Vagina (tissue), 2 donors: ENCODE results near the gene QRICH2. TPM values are rescaled to one million over a fixed set of nuclear protein-coding genes. Genes with fewer than 3 reads are reported as not detected.
"Not testable (repeated sequence)": the region's sequence is repeated elsewhere in the genome, so short reads cannot be mapped to it uniquely, and the experiment has no call there.

Experiments used
- DNase-seq, 2 donors: peaks; one replicate each; pipeline ENCODE4 v3.0.0-alpha.2; 2017; ENCODE audit errors: extremely low spot score in 2 of 2
- H3K27ac ChIP-seq: fragments of 200-600 bp; sonication (generic); one replicate; pipeline ENCODE4 v1.5.1; 2019
- H3K27me3 ChIP-seq: fragments of 200-600 bp; sonication (generic); one replicate; pipeline ENCODE4 v1.5.1; 2019
- H3K36me3 ChIP-seq, 2 donors: fragments of 200-600 bp; sonication (generic); one replicate each; pipeline ENCODE4 v1.5.1; 2017 to 2019
- H3K4me1 ChIP-seq: fragments of 200-600 bp; sonication (generic); one replicate; pipeline ENCODE4 v1.5.1; 2019
- H3K4me3 ChIP-seq, 2 donors: fragments of 200-600 bp; sonication (generic); 1 replicate in 1 of 2; 2 replicates in 1 of 2; pipeline ENCODE4 v1.5.1; 2016 to 2019
- H3K9me3 ChIP-seq: fragments of 200-600 bp; sonication (generic); one replicate; pipeline ENCODE4 v1.5.1; 2019
- POLR2A ChIP-seq, 2 donors: fragments of 450-650 bp; IDR thresholded peaks; one replicate each; pipeline ENCODE4 v1.6.1; 2017; ENCODE audit warnings: antibody characterized with exemption in 2 of 2, mild to moderate bottlenecking in 2 of 2, moderate library complexity in 2 of 2
- POLR2AphosphoS5 ChIP-seq, 2 donors: sonication (generic); formaldehyde crosslinking; IDR thresholded peaks; one replicate each; pipeline ENCODE4 v1.9.0; 2017; ENCODE audit warnings: antibody characterized with exemption in 2 of 2, mild to moderate bottlenecking in 2 of 2, low read depth in 1 of 2; ENCODE audit not compliant: insufficient read depth in 1 of 2
- intact Hi-C: fragments of 100-400 bp; cut with DNase I; formaldehyde crosslinking; loops from one replicate; pipeline ENCODE4 v1.15.1; 2023
- small RNA-seq: library from RNA; depleted of rRNA; stranded (forward); fragments of <200 nt; gene quantifications from one replicate; pipeline ENCODE3, GENCODE V24; 2016
- total RNA-seq: library from RNA; depleted of rRNA; stranded (reverse); fragments of >200 nt; gene quantifications from one replicate; pipeline ENCODE4 v1.2.3, GENCODE V29; 2016
- TF ChIP-seq, protein P1 (sequence below), 3 experiments: fragments of 450-650 bp in 2 of 3; fragments of 200-600 bp in 1 of 3; sonication (generic) in 1 of 3; IDR thresholded peaks; one replicate each; pipeline ENCODE4 v1.5.1; 2017 to 2019; ENCODE audit warnings: antibody characterized with exemption in 3 of 3, mild to moderate bottlenecking in 2 of 3, moderate library complexity in 2 of 3

QRICH2 gene
- total RNA-seq, 1 donor from 2014 or later = 10.8 TPM

GRCh38 chr17:76234354-76234679, 73.8 kb downstream of the QRICH2 start:
- intact Hi-C loops = no loop called here
- peaks cover 3% of the 10 kb centered on the region for H3K4me1 ChIP-seq
- no peaks in the 10 kb centered on the region for H3K36me3 ChIP-seq
- no peak for DNase-seq
- H3K9me3 ChIP-seq = no peaks in the 10 kb centered on the region
- no peak overlapping the region for H3K4me3 ChIP-seq
- no peaks in the 10 kb centered on the region for H3K27me3 ChIP-seq
- TF ChIP-seq POLR2AphosphoS5 (IDR thresholded peaks at IDR 0.05; ENCODE audit: insufficient read depth in 1 of 2, low read depth in 1 of 2) = no peak
- TF ChIP-seq, protein P1, sequence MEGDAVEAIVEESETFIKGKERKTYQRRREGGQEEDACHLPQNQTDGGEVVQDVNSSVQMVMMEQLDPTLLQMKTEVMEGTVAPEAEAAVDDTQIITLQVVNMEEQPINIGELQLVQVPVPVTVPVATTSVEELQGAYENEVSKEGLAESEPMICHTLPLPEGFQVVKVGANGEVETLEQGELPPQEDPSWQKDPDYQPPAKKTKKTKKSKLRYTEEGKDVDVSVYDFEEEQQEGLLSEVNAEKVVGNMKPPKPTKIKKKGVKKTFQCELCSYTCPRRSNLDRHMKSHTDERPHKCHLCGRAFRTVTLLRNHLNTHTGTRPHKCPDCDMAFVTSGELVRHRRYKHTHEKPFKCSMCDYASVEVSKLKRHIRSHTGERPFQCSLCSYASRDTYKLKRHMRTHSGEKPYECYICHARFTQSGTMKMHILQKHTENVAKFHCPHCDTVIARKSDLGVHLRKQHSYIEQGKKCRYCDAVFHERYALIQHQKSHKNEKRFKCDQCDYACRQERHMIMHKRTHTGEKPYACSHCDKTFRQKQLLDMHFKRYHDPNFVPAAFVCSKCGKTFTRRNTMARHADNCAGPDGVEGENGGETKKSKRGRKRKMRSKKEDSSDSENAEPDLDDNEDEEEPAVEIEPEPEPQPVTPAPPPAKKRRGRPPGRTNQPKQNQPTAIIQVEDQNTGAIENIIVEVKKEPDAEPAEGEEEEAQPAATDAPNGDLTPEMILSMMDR (IDR thresholded peaks at IDR 0.05) = no peak
- no peak for TF ChIP-seq POLR2A (IDR thresholded peaks at IDR 0.05)
- no peak overlapping the region for H3K27ac ChIP-seq

DNA sequence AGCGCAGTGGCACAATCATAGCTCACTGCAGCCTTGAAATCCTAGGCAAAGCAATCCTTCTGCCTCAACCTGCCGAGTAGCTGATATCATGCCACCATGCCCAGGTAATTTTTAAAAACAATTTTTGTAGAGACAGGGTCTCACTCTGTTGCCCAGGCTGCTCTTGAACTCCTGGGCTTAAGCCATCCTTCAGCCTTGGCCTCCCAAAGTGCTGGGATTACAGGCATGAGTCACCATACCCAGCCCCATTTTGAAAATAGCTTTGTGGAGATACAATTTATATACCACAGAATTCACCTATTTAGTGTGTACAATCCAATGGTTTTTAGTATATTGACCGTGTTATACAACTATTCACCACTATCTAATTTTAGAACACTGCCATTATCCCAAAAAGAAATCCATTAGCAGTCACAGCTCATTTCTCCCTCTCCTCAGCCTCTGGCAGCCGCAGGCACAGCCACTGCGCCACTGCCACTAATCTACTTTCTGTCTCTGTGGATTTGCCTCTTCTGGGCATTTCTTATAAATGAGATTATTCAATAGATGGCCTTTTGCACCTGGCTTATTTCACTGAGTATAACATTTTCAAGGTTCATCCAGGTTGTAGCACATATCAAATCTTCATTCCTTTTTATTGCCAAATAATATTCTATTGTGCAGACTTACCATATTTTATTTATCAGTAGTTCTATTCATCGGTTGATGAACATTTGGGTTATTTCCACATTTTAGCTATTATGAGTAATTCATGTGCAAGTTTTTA, 74.3 kb downstream of the QRICH2 start:
- Histone ChIP-seq H3K36me3 (no peaks in the 10 kb centered on the region), H3K4me3 (no peak overlapping the region), H3K27me3 (no peaks in the 10 kb centered on the region), H3K4me1 (no peaks in the 10 kb centered on the region), H3K9me3 (no peaks in the 10 kb centered on the region), H3K27ac (no peak overlapping the region)
- TF ChIP-seq, protein P1 (IDR thresholded peaks at IDR 0.05) = no peak
- TF ChIP-seq POLR2AphosphoS5 (IDR thresholded peaks at IDR 0.05; ENCODE audit: insufficient read depth in 1 of 2, low read depth in 1 of 2) = no peak
- no peak for TF ChIP-seq POLR2A (IDR thresholded peaks at IDR 0.05)
- intact Hi-C loops = no loop called here
- DNase-seq = no peak

- no peak for DNase-seq
- H3K9me3 ChIP-seq = no peaks in the 10 kb centered on the region
- no peak overlapping the region for H3K4me3 ChIP-seq
- H3K27ac ChIP-seq = no peak overlapping the region
- no peaks in the 10 kb centered on the region for H3K36me3 ChIP-seq
- TF ChIP-seq POLR2A (IDR thresholded peaks at IDR 0.05) (no peak), POLR2AphosphoS5 (IDR thresholded peaks at IDR 0.05; ENCODE audit: insufficient read depth in 1 of 2, low read depth in 1 of 2) (no peak)
- TF ChIP-seq, protein P1 (IDR thresholded peaks at IDR 0.05) = no peak
- no peaks in the 10 kb centered on the region for H3K4me1 ChIP-seq
- intact Hi-C loops = no loop called here
- no peaks in the 10 kb centered on the region for H3K27me3 ChIP-seq
Measured at GRCh38 chr17:76232342-76232741, 75.7 kb downstream of the QRICH2 start.

DNA sequence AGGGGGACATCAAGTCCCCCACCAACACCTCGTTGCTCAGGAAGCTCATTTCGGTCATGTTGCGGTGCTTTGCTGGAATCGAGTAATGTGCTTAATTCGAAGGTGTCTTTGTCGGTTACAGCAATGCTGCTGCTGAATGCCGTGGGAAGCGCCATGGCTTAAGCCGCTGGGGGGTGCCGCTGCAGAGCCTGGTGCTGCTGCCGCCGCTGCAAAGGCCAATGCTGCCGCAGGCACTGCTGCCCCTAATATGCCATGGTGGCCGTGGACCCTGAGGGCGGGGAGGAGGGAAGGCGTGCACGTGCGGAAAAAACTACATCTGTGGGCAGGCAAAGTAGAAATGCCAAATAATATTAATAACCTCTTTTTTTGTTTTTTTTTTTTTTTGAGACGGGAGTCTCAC, 81.3 kb downstream of the QRICH2 start:
- H3K9me3 ChIP-seq, intact Hi-C loops, DNase-seq, H3K27ac ChIP-seq, H3K4me3 ChIP-seq, H3K27me3 ChIP-seq, H3K4me1 ChIP-seq, H3K36me3 ChIP-seq: not testable (repeated sequence)

DNA sequence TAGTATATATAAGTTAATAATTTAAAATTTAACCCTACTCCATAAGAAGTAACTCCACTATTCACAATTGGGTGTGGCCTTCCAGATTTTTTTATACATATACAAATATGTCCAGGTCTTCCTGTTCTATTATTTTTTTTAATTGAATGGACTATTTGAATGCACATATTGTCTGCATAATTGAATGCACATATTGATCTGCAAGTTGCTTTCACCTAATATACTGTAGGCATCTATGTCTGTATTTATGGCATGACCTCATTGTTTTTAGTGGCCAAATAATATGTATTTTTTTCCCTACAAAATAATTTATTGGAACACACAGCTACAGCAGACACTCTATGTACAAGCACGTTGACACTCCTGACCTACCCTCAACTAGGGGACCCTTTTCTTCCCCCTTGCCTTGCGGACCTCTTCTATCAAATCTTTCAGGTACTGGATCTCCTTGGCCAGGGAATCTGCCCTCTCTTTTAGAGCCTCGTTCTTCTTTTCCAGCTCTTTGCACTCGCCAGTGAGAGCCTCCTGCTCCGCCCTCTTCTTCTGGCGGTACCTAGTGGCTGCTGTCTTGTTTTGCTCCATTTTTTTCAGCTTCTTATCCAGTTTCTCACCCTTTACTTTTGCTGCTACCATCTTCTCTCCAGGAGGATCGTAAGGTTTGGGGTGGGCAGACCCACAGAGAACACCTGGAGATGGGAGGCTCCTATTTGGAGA, 82.5 kb downstream of the QRICH2 start:
- H3K27ac ChIP-seq, H3K4me1 ChIP-seq, DNase-seq, intact Hi-C loops, H3K9me3 ChIP-seq, H3K27me3 ChIP-seq, H3K4me3 ChIP-seq, H3K36me3 ChIP-seq: not testable (repeated sequence)

Small RNA genes within 50 kb of the gene (small RNA-seq; reads per million reads assigned to genes)
- not detected for gene RF00019
- gene RNU6-24P = not detected

Other genes starting within 250 kb of the QRICH2 start
- 52.8 TPM for gene SRP68, start 235.8 kb downstream of the QRICH2 start, total RNA-seq
- gene GALR2, start 233.5 kb downstream of the QRICH2 start, total RNA-seq = not detected
- gene ZACN, start 229.1 kb downstream of the QRICH2 start, total RNA-seq = not detected
- 79.8 TPM for gene EXOC7, start 204.5 kb downstream of the QRICH2 start, total RNA-seq
- gene FOXJ1, start 167.0 kb downstream of the QRICH2 start, total RNA-seq = not detected
- gene RNF157, start 67.8 kb downstream of the QRICH2 start, total RNA-seq = 8.8 TPM
- 18.4 TPM for gene UBALD2, start 42.9 kb downstream of the QRICH2 start, total RNA-seq
- 92.6 TPM for gene PRPSAP1, start 45.6 kb upstream of the QRICH2 start, total RNA-seq
- gene SPHK1, start 76.3 kb upstream of the QRICH2 start, total RNA-seq = 11.0 TPM
- 29.7 TPM for gene UBE2O, start 144.9 kb upstream of the QRICH2 start, total RNA-seq
- not detected for gene AANAT, start 159.3 kb upstream of the QRICH2 start, total RNA-seq
- gene RHBDF2, start 193.1 kb upstream of the QRICH2 start, total RNA-seq = 34.6 TPM
- 30.0 TPM for gene CYGB, start 229.4 kb upstream of the QRICH2 start, total RNA-seq
- gene PRCD, start 231.8 kb upstream of the QRICH2 start, total RNA-seq = 21.4 TPM